Choroid plexus epithelial cell (primary cell): ENCODE measurements around the gene MBD3.

Experiments used
- DNase-seq: peaks from one replicate; pipeline ENCODE4 v3.0.0-alpha.2; 2010; ENCODE audit warnings: low read depth
- H3K4me3 ChIP-seq: 2 replicates; pipeline ENCODE4 v1.5.1; 2011; ENCODE audit warnings: low read depth, mild to moderate bottlenecking, control low read depth, low read length, moderate library complexity
- TF ChIP-seq, protein P1 (sequence below): conservative IDR thresholded peaks from 2 replicates; pipeline ENCODE4 v1.5.1; 2011; ENCODE audit warnings: low read depth, mild to moderate bottlenecking, control low read depth, inconsistent platforms, low read length, moderate library complexity

Gene MBD3

DNA sequence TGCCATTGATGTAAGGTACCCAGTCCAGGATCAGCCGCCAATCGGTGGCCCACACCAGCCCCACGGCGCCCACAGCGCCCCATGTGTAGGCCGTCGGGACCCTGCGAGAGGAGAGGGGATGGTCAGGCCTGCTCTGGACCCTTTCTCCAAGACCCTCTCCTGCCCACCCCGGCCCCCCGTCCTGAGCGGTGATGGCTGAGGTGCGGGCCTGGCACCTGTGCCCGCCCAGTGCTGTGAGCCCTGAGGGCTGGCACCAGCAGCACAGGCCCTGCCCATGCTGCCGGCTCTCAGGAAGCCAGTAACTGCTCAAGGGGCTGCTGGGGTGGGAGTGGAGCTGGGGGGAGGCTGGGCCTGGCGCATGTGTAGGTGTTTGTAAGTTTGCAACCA lies 6.8 kb upstream of the MBD3 start:
- TF ChIP-seq, protein P1, sequence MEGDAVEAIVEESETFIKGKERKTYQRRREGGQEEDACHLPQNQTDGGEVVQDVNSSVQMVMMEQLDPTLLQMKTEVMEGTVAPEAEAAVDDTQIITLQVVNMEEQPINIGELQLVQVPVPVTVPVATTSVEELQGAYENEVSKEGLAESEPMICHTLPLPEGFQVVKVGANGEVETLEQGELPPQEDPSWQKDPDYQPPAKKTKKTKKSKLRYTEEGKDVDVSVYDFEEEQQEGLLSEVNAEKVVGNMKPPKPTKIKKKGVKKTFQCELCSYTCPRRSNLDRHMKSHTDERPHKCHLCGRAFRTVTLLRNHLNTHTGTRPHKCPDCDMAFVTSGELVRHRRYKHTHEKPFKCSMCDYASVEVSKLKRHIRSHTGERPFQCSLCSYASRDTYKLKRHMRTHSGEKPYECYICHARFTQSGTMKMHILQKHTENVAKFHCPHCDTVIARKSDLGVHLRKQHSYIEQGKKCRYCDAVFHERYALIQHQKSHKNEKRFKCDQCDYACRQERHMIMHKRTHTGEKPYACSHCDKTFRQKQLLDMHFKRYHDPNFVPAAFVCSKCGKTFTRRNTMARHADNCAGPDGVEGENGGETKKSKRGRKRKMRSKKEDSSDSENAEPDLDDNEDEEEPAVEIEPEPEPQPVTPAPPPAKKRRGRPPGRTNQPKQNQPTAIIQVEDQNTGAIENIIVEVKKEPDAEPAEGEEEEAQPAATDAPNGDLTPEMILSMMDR = no peak
- no peak for DNase-seq
- no peak overlapping the region for H3K4me3 ChIP-seq

DNA sequence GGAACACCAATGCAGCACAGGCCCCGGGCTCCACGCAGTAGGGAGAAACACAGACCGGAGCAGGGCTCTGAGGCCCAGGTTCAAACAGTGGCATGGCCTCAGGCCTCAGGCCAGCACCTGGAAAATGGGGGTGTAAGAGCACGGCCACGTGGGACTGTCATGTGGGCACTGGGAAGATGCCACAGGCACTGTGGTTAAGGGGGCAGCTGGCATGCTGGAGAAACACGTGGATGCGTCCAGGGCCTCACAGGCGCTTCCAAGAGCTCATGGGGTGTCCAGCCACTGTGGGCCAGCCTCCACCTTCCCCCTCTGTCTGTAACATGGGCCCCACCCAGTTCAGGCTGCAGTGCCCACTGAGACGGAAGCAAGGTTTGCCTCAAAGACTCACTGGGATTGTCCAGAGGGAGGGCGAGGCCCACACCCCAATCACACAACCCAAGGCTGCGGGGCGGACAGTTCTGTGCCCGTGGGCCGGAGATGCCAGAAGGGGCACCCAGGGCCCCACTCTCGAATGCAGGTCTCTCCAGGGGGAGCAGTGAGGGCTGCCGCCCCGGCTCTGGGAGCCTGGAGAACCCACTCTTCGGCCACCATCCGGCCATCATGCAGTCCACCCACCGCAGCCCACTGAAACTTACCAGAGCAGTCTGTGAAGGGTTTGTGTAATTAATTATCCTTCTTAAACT lies 6.3 kb upstream of the MBD3 start:
- TF ChIP-seq, protein P1 = no peak
- no peak for DNase-seq
- no peak overlapping the region for H3K4me3 ChIP-seq

DNA sequence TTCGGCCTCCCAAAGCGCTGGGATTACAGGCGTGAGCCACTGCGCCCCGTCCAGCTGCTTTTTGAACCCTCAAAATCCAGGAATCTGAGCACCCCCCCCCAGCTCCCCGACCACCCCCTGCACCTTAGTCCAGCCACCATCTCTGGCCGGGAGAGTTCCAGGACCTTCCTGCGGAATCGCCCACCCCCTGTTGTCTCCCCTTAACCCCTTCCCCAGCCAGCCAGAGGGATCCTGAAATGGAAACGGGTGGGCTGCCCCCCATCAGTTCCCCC lies 772 bp upstream of the MBD3 start:
- peak overlapping the region; percentile 90 for H3K4me3 ChIP-seq
- TF ChIP-seq, protein P1 = no peak
- no peak for DNase-seq

DNA sequence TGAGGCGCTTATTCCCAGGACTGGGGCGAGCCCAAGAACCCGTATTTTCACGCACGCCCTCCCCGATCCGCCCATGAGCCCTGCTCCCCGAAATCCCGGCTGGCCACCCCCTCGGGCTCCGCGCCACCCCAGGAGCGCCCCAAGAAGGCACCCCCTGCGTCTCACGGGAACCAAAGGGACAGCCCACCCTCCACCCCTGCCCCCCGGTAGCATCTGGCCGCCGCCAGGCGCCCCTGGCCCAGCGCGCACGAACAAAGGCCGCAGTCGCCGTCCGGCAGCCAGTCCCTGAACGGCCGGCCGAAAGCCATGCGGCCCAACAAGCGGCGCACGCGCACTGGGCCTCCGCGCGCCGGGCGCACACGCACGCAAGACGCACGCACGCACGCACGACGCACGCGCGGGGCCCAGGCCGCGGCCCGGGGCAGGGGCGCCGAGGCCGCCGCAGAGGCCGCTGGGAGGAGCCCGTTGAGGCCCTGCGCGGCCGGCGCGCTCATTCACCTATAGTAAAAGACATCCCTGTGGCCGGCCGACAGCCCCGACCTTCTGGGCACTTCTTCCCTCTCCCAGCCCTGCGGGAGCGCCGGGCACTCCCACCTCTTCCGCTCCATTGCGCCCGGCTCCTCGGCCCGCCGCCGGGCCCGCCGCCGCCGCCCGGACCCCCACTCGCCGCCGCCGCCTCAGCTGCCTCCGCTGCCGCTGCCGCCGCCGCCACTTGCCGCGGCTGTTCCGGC lies 476 bp downstream of the MBD3 start:
- TF ChIP-seq, protein P1 = no peak
- peak overlapping the region; percentile 90 for H3K4me3 ChIP-seq
- DNase-seq = peak; percentile 92

DNA sequence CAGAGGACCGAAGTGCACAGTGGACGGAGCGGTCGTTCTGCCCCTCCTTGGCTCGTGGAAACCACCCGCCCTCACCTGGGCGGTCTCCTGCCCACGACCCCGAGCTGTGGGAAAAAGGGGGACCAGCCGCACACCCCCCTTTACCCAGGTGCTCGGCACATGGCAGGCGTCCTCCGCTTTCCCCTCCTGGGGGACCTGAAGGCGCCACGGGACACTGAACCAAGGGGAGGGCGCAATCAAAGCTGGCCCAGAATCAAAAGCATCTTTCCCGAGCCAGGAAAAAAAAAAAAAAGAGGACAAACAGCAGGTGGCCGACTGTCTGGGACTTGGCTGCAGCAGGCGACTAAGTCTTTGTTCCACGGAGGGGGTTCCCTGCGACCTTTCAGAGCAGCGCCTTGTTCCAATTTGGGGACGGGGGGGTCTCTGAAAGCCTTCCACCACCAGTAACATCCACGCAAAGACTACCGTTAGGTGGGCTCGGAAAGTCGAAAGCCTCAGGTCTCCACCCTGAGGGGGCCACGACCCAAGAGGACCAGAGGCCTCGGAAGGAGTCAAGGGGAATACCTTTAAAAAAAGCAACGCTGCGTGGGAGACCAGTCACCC lies 1.1 kb downstream of the MBD3 start:
- H3K4me3 ChIP-seq = peak overlapping the region; percentile 90
- TF ChIP-seq, protein P1 = no peak

DNA sequence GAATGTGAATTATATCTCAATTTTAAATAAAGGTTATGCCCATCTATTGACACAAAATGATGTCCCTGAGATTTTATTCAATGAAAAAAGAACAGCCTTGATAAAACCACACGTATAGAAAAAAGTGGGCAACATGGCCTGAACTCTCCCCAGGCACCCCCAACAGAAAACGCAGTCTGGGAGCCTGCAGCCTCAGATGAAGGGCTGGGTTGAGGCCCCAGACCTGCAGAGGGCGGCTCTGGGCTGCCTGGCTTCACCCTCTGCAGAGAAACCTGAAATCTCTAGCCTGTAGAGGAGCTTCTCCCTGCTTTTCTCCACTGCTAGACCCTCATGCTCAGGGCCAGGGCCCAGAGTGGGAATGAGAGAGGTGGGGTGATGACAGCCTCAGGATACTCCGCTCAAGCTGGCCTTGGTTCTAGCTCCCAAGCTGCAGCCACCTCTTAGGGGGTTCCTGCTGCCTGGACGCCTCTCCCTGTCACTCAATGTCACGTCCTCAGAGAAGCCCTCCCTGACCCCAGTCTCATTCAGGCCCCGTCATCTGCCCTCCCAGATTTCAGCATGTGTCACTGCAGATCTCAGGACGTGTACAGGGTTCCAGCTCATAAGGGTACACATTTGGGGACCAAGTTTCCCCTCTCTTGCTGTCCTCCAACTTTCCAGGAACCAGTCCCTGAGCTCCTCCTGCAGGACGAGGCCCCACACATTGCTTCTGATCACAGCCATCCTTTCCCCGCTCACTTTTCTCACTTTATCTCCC lies 1.8 kb downstream of the MBD3 start:
- TF ChIP-seq, protein P1 = peak; percentile 57
- peak overlapping the region; percentile 90 for H3K4me3 ChIP-seq
- DNase-seq = peak; percentile 40

More for the DNA sequence above, 1.1 kb downstream of the MBD3 start:
- DNase-seq = no peak
